Fibroblast of skin of right quadriceps (primary cell): Measurements from ENCODE around the gene TXNDC17.
"Not testable (repeated sequence)": the region's sequence is repeated elsewhere in the genome, so short reads cannot be mapped to it uniquely, and the experiment has no call there.

Source experiments
- DNase-seq: peaks from one replicate; pipeline ENCODE4 v3.0.0-alpha.2; 2013

Gene TXNDC17

DNA sequence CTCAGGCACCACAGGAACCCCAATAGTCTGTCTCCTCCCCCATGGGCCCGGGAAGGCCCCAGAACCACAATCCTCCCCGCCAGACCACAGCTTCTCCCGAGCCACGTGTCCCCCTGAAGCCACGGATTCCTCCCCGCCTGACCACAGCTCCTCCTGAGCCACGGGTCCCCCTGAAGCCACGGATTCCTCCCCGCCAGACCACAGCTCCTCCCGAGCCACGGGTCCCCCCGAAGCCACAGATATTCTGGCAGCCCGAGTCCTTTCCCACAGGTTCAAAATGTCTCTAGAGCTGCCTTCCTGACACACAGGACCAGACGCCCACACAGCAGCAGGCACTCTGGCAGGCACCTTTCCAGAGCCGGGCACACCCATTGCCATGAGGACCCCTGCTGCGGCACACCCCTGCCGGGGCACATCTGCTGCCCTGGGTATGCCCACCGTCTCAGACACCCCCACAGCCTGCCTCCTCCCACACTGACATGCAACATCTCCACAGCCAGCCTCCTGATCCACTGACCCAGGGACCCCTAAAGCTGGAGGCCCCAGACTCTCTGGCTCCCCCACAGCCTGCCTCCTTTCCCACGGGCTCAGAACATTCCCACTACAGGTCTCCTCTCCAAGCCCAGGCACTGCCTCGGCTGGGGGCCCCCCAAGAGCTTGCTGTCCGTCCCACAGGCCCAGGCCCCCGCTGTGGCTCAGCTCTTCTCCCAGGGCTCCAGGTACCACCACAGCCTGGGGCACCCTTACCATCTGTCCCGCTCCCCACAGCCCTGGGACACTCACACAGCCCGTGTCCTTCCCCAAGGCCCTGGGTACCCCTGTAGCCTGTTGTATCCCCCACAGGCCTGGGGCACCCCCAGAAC, 2.6 kb upstream of the TXNDC17 start:
- no peak for DNase-seq

DNA sequence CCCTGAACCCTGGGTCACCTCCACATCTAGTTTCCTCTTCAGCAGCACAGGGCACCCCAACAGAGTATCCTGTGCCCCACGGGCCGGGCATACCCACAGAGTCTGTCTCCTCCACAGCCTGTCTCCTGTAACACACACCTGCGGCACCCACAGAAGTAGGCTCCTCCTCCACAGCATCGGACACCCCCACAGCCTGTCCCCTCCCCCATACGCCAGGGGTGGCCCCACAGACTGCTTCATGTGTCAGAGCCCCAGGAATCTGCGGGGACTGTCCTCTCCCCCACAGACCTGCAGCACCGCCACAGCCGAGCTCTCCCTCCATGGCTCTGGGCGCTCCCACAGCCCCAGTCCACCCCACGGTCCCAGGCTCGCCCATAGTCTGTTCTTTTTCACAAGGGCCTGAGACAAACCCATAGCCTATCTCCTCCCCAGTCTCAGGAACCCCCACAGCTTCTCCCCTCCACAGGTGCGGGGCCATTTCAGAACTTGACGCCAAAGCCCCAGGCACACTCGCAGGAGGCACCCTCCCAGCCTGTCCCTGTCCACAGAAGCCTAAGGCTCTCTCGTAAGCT, 1.8 kb upstream of the TXNDC17 start:
- DNase-seq = no peak

DNA sequence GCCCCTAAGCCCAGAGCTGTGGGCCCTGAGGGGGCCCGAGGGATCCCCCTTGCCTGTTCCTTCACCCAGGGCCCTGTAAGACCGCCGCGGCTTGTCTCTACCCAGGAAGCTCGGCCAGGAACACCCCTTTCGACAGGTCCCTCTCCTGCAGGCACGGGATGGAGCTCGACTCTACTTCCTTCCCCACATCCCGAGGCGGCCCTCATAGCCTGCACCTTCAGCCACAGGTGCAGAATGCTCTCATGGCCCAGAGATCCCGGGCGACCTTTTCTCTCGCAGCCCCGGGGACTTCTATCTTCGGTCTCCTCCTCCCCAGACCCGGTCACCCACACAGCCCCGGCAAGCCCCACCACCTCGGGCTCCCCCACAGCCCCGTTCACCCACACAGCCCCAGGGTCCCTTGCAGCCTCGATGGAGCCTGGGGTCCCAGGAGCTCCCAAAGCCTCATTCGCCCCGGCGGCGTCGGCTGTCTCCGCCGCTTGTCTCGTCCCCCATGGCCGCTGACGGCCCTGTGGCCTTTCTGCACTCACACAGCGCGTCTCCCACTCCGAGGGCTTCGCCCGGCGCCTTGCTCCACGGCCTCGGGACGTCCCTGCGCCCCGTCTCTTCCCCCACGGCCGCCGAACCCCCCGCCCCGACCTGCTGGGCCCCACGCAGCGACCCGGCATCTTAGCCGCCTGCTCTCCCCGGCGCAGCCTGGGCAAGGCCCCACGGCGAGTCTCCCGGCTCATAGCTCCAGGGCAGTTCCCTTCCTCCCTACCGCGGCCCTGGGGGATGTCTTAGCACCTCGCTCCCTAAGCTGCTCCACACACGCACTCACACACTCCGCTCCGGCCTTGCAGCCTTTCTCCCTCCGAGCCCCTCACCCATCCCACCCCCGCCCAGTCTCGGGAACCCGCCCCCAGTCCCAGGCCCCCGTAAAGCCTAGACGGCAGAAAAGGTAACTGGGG, 999 bp upstream of the TXNDC17 start:
- peak; percentile 42 for DNase-seq

DNA sequence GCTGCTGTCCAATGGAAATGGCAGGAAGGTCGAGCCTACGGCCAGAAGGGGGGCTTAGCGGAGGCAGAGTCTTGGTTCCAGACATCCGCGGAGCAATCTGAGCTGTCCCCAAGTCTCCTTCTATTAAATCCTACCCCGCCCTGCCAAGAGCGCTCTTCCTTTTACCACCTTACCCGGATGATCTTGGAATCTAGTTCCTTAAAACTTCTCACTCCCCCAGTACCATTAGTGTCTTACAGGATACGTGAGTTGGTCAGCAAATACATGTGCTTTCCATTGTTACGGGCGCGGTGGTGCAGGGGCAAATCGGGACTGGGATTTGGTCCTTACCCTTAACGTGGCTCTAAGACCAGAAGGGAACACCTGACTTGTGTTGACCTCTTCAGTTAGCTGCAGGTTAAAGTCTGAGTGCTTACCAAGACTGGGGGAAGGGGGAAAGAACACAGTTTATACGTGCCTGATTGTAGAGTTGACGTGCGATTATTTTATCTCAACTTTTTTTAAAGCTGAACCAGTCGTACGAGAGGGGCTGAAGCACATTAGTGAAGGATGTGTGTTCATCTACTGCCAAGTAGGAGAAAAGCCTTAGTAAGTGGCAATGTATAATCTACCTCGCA, 495 bp downstream of the TXNDC17 start:
- DNase-seq = no peak

DNA sequence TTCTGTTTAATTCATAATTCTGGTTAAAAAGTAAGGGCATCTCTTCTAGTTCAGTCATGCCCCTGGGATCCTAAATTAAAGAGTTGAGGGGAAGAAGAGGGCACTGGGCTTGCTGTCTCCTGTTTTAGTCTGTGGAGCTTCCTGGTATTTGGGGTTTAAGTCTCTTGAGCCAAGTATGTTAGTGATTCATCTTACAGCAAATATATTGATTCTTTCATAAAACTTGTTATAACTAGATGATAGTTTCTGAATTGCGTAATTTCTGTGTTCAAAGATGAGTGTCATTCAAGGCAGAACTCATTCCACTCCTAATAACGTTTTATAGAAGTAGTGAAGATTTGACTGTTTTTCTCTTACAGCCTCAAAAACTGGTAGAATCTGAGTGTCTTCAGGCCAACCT, 1.7 kb downstream of the TXNDC17 start:
- peak; percentile 6 for DNase-seq

DNA sequence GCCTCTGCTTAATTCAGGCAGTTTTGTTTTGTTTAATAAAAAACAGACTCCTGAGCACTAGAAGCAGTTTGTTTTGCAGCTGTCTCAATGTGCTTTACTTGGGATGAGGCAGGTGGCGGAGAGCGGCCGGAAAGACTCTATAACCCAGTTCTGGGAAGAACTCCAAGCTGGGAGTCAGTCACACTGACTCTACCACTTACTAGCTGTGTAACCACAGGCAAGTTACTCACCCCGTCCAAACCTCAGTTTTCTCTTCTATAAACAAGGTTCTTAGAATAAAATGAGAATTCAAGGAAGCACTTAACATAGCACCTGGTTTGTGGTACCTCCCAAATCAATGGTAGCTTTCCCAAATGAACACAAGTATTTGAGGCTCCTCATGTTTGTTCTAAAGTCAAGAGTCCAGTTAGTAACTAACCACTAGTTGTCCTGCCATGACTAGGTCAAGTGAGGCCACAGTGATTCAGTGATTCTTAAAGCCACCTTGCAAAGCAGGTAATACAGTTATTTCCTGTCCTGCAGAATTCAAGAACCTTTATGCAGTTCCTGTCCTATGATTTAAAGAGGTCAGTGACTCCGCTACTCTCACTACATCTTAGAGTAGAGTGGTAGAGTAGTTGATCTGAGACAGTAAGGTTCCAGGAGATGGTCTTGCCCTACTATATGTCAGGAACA, 2.7 kb downstream of the TXNDC17 start:
- peak; percentile 78 for DNase-seq

DNA sequence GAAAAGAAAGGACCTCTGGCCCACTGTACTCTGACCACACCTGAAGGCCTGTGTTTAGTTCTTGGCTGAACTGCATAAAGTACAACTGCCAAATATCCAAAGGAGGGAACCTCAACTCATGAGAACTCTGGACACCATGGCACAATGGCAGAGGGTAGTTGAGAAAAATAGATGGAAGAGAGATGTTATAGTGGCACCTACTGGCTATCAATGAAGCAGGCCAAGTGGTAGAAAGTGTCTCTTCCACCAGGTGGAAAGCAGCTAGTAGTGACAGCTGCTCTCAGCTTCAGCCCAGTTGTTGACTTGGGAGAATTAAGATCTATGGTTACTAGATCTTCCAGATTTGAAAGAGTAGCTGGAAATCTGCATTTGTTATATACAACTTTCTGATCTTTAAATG, 7.3 kb downstream of the TXNDC17 start:
- DNase-seq = no peak

DNA sequence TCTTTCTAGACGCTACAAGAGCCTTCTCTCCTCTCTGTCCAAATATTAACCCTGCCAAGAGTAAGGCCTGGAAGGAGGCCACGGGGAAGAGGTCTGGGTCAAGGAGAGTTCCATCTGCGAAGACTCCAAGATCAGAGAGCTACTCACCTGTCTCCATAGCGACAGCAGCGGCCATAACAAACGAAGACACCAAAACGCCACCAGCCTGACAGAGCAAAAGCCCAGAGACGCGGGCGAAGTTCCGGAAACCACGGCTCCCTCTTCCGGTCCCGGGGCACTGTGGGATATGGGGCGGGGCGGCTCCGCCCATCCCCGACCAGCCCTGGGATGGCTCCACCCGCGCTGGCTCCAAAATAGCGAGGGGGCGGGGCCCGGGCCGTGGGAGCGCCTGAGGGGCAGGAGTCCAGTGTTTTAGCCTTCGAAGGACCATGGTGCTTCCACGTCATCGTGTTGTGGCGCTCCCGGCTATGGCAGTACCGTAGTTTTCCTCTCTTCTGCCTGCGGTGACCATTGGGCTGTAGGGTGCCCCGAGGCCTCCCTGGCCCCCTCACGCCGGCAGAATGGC, 10.6 kb downstream of the TXNDC17 start, which contains the start of the genes C17orf100 and MED31:
TSS of gene C17orf100 (plus strand) at position 409 of the 565 bp plus-strand sequence. CDS start at position 561, 152 bp downstream.
TSS of gene MED31 (minus strand) at position 252 of the 565 bp plus-strand sequence. CDS start at position 175, 77 bp downstream.
- DNase-seq = peak; percentile 89

DNA sequence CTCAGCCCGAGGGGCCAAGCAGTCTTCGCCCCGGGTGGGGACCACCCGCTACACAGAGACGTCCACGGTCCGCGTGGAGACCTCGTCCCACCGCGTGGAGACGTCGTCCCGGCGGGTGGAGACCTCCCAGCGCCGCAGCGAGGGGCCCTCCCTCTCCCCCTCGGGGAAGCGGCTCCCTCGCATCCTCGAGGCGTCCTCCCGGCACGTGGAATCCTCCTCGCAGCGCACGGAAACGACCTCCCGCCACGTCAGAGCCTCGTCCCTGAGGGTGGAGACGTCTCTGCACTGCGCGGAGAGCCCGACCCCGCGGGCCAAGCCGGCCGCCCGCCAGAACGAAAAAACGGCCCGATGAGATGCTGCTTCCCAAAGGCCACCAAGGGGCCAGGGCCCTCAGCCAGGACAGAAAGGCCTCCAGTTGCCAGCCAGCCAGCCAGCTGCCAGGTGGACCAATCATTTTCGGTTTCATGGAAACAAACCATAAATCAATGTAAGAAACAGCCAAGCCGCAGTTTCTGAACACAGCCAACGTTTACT, 11.1 kb downstream of the TXNDC17 start:
- DNase-seq = peak; percentile 32

DNA sequence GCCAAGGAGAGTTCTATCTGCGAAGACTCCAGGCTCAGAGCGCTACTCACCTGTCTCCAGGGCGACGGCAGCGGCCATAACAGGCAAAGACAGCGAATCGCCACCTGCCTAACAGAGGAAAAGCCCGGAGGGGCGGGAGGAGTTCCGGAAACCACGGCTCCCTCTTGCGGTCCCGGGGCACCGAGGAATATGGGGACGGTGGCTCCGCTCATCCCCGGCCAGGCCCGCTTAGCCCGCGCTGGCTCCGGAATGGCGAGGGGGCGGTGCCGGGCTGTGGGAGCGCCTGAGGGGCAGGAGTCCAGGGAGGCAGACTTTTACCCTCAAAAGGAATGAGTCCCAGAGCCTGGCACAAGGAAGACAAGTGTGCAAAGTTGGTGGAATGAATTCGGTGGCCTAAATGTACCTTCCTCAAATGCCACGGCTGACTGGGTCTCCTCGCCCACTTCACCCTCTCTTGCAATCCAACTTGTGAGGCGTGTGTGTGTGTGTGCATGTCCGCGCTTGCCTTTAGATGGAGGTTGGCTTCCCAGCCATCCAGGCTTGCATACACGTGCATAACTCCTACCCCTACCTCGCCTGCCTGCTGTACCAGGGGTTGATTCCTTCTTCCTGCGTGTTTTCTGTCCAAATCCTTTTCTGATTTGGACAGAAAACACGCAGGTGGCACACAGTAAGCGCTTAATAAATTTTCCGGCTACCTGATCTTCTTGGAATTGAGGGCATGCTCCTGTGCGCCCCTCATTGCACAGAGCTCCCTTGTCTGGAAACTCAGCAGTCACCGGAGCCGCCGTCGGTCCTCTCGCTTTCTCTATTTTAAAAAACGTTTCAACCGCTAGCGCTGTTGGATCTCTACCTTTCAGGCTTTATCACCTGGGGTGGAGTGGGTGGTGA, 14.2 kb downstream of the TXNDC17 start:
- DNase-seq = no peak

DNA sequence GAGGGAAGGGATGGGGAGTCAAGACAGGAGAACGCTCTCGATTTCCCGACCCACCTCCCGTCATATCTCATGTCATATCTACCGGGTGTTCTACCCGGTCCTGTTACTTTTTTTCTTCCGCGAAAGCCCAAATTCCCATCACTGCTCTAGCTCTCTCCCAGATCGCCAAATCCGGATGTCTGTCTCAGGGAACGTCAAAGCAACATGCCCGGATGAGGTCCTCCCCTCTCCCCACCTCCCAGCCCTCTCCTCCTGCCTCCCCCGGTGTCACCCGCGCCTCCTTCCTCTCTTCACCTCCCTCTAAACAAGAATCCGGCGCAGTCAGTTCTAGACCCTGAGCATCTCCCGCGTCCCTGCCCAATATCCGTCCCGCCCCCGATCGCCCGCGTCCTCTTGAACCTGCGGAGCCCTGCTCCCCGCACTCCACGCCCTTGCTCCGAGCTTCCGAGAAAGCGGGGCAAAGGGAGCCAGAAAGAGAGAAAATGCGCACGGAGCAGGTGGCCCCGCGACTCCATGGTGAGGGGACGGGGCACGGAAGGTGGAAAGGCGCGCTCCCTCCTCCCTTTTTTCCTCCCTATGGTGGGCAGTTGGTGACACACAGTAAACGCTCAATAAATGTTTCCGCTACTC, 15.0 kb downstream of the TXNDC17 start:
- not testable (repeated sequence) for DNase-seq

DNA sequence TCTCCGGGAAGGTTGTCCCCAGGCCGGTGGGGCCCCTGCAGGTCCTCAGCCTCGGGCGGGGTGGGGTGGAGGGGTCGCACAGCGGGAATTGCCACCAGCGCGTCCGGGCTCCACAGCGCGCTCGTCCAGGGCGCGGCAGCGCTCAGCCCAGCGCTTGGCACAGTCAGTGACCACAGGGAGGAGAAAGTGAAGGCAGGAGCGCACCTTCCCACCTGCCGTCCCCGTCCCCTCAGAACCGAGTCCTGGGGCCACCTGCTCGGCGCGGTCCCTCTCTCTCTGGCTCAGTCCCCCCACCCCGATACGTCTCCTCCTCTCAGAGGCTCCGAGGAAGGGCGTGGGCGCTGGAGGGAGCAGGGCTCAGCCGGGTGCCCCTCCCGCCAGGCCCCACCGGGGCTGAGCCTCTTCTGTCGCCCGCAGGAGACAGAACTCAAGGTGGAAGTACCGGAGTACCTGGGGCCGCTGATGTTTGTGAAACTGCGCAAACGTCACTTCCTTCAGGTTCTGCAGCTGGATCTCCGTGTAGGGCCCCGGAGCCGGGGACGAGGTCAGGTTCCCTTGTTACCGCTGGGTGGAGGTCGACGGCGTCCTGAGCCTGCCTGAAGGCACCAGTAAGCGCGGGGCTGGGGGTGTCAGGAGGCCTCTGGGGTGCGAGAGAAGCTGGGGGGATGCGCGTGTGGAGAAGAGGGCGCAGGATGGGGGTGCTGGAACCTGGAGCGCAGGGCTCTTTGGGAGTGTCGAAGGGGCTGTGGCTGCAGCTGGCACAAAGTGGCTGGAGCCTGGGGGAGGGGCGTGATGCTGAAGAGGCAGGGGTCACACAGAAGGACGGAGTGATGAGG, 16.2 kb downstream of the TXNDC17 start:
- DNase-seq = not testable (repeated sequence)

DNA sequence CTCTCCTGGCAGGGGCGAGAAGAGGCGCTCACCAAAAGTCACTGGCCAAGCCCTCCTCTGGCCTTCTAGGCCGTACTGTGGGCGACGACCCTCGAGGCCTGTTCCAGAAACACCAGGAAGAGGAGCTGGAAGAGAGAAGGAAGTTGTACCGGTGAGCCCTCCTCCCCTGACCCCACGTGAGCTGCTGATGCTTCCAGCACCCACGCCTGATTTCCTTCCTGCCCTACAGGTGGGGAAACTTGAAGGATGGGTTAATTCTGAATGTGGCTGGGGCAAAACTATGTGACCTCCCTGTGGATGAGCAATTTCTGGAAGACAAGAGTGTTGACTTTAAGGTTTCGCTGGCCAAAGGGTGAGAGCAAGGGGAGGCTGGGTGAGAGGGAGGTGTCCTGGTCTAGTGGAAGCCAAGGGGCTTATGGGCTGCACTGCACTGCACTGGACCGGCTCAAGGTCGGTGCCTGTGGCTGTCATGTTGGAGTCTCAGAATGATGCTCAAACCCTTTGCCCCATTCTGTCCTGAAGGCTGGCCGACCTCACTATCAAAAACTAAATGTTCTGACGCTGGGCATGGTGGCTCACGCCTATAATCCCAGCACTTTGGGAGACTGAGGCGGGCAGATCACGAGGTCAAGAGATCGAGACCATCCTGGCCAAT, 16.9 kb downstream of the TXNDC17 start:
- no peak for DNase-seq

DNA sequence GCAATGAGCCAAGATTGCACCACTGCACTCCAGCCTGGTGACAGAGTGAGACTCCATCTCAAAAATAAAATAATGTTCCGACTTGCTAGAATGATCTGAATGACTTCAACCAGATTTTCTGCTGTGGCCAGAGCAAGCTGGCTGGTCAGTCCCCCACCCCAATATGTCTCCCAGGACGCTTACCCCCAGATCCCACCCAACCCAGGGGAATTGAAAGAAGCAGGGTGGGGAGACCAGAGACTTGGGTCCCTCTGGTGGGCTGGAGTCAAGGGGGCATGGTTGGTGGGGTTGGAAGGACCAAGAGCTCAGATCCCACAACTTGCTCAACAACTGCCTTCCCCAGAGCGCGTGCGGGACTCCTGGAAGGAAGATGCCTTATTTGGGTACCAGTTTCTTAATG, 17.6 kb downstream of the TXNDC17 start:
- not testable (repeated sequence) for DNase-seq

DNA sequence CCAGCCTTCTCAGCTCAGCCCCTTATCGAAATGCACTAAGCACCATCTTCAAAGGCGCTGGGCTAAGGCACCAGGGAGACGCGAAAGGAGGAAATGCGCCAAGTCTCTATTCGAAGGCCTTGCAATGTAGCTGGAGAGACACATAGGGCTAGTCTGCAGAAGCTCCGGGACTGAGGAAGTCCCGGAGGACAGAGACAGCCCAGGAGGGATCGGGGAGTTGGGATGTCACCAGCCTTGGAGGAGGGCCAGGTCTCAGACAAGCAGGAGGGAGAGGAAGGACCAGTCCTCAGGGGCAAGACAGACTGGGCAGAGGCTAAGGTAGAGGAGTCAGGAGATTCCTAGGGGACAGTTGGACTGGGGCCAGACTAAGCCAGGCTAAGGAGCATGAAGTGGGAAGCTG, 19.2 kb downstream of the TXNDC17 start:
- no peak for DNase-seq

DNA sequence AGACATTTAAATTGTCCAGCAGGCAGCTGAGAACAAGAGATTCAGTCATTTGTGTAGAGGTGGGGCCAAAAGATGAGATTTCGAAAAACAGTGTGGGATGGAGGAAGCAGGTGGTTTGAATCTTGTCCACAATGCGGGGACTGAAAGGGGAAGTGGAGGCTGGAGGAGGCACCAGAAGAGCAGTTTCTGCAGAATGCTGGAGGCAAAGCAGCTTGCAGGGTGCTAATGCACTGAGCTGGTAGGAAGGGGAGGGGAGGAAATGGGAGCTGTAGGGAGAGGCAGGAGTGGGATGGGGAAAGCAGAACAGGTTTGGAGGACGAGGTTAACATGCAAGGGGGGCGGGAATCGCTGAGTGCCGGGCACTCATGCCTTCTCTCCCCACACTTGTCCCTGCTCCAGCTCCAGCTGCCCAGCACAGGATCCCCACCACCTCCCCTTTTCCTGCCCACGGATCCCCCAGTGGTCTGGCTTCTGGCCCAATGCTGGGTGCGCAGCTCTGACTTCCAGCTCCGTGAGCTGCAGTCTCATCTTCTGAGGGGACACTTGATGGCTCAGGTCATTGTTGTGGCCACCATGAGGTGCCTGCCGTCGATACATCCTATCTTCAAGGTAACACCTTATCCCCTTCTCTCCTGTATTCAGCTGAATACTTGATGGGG, 20.1 kb downstream of the TXNDC17 start:
- no peak for DNase-seq

DNA sequence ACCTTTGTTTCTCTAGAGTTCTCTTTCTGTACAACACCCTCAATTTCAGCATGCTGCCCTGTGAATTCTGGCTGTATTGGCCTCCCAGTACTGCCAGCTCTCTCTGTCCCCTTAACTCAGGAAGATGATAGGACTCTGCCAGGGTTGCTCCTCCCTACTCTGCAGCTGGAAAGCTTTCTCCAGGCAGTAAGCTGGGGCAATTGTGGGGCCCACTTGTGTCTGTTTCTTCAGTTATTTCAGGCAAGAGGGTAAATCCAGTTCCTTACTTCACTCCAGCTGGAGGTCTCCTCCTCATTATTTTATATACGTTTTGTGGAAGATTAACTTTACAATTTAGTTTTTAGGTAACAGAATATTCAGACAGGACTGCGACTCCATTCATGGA, 20.6 kb downstream of the TXNDC17 start:
- DNase-seq = no peak

DNA sequence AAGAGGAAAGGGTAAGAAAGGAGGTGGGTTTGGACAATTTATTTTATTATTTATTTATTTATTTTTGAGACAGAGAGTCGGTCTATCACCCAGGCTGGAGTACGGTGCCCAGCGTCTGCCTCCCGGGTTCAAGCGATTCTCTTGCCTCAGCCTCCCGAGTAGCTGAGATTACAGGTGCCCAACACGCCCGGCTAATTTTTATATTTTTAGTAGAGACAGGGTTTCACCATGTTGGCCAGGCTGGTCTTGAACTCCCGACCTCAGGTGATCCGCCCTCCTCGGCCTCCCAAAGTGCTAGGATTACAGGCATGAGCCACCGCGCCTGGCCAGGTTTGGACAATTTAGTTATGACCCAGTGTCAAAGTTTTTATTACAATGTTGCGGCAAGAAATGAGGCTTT, 22.3 kb downstream of the TXNDC17 start:
- not testable (repeated sequence) for DNase-seq
